Measurements from ENCODE around the gene PDCD6IP. TPM values are rescaled to one million over a fixed set of nuclear protein-coding genes. Genes with fewer than 3 reads are reported as not detected.
"Not testable (repeated sequence)": the region's sequence is repeated elsewhere in the genome, so short reads cannot be mapped to it uniquely, and the experiment has no call there.

The PDCD6IP gene
- polyA plus RNA-seq, 1 experiment: 164 TPM

- ChIA-PET CTCF (no interaction called here), POLR2A (no interaction called here)
- H3K36me3 ChIP-seq (ENCODE audit: control insufficient read depth, insufficient read depth, low read length): peaks cover 3% of the 10 kb centered on the region
- no peaks in the 10 kb centered on the region for H3K27me3 ChIP-seq (ENCODE audit: control insufficient read depth, insufficient read depth, low read length)
- no peak for TF ChIP-seq CTCF (IDR thresholded peaks at IDR 0.05; ENCODE audit: insufficient read depth, low read depth, low read length)
- peak; percentile 14 for DNase-seq (ENCODE audit: low read depth)
- no peak overlapping the region for H3K4me3 ChIP-seq (ENCODE audit: low read depth, low read length)
Observed at GRCh38 chr3:33831053-33831452, 32.6 kb downstream of the PDCD6IP start.

DNA sequence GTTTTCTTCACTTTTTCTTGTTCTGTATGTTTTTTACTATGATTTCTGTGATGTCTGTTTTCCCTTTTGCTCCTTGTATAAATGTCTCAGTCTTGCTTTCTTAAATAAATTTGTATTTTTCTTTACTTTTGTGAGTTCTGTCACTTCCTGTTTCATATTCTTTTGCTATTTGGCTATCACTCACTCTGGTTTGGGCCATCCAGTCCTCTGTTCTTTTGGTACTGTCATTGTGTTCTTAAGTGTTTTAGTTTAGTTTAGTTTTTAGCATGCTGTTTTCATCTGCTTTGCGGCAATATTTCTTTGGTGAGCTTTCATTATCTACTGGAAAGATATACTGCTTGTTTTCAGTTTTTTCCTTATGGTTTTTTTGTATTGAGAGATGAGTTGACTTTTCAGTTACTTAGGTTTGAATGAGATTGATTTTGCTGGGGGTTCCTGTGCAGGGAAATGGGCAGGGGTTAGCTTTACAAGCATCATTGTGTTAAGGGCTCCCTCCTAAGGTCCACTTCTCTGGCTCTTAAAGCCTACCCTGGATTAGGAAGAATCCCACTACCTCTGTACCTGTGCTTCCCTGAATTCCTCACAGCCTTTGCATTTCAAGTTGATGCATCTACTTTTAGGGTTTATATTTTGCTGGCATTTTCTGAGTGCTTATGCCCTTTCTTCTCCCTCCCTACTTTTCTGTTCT lies 35.1 kb downstream of the PDCD6IP start:
- ChIA-PET POLR2A (no interaction called here), CTCF (no interaction called here)
- DNase-seq (ENCODE audit: low read depth): no peak
- TF ChIP-seq CTCF (IDR thresholded peaks at IDR 0.05; ENCODE audit: insufficient read depth, low read depth, low read length): no peak
- Histone ChIP-seq H3K4me3 (ENCODE audit: low read depth, low read length) (no peak overlapping the region), H3K27me3 (ENCODE audit: control insufficient read depth, insufficient read depth, low read length) (no peaks in the 10 kb centered on the region), H3K36me3 (ENCODE audit: control insufficient read depth, insufficient read depth, low read length) (peaks cover 3% of the 10 kb centered on the region)

DNA sequence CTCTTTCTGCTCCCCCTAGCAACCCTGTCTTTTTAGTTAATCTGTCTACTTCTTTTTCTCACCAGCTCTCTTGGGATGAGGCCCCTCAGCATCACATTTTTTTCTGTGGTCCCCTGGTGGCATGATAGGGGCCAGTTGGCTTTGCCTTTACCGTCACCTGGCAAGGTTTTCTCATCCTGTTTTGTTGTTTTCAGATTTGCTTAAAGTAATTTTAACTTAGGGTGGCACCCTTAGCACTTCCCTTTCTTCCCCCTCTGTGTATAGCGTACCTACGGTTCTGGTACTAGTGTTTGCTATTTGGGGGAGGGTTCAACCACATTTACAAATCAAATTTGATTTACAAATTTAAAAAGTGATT lies 35.6 kb downstream of the PDCD6IP start:
- ChIA-PET POLR2A (no interaction called here), CTCF (no interaction called here)
- H3K27me3 ChIP-seq (ENCODE audit: control insufficient read depth, insufficient read depth, low read length): no peaks in the 10 kb centered on the region
- no peak for DNase-seq (ENCODE audit: low read depth)
- no peak overlapping the region for H3K4me3 ChIP-seq (ENCODE audit: low read depth, low read length)
- H3K36me3 ChIP-seq (ENCODE audit: control insufficient read depth, insufficient read depth, low read length): peaks cover 3% of the 10 kb centered on the region
- no peak for TF ChIP-seq CTCF (IDR thresholded peaks at IDR 0.05; ENCODE audit: insufficient read depth, low read depth, low read length)

GRCh38 chr3:33837182-33837581 lies 38.8 kb downstream of the PDCD6IP start:
- H3K36me3 ChIP-seq (ENCODE audit: control insufficient read depth, insufficient read depth, low read length); H3K4me3 ChIP-seq (ENCODE audit: low read depth, low read length); DNase-seq (ENCODE audit: low read depth); POLR2A ChIA-PET; CTCF ChIA-PET; H3K27me3 ChIP-seq (ENCODE audit: control insufficient read depth, insufficient read depth, low read length): not testable (repeated sequence)

- H3K27me3 ChIP-seq (ENCODE audit: control insufficient read depth, insufficient read depth, low read length): no peaks in the 10 kb centered on the region
- H3K4me3 ChIP-seq (ENCODE audit: low read depth, low read length): no peak overlapping the region
- TF ChIP-seq CTCF (IDR thresholded peaks at IDR 0.05; ENCODE audit: insufficient read depth, low read depth, low read length): no peak
- ChIA-PET POLR2A (no interaction called here), CTCF (no interaction called here)
- no peak for DNase-seq (ENCODE audit: low read depth)
- peaks cover 2% of the 10 kb centered on the region for H3K36me3 ChIP-seq (ENCODE audit: control insufficient read depth, insufficient read depth, low read length)
Observed at GRCh38 chr3:33839283-33839682, 40.9 kb downstream of the PDCD6IP start.

GRCh38 chr3:33840179-33840578 lies 41.7 kb downstream of the PDCD6IP start:
- ChIA-PET POLR2A (no interaction called here), CTCF (no interaction called here)

More at GRCh38 chr3:33840179-33840578, 41.7 kb downstream of the PDCD6IP start:
- no peaks in the 10 kb centered on the region for H3K27me3 ChIP-seq (ENCODE audit: control insufficient read depth, insufficient read depth, low read length)
- TF ChIP-seq CTCF (IDR thresholded peaks at IDR 0.05; ENCODE audit: insufficient read depth, low read depth, low read length): no peak
- H3K36me3 ChIP-seq (ENCODE audit: control insufficient read depth, insufficient read depth, low read length): peaks cover 4% of the 10 kb centered on the region
- H3K4me3 ChIP-seq (ENCODE audit: low read depth, low read length): no peak overlapping the region
- no peak for DNase-seq (ENCODE audit: low read depth)
